ENCODE data around the gene CNN3. TPM values are rescaled to one million over a fixed set of nuclear protein-coding genes. Genes with fewer than 3 reads are reported as not detected.

Gene CNN3
- total RNA-seq, 1 experiment from 2014 or later, result 183 TPM

- ChIA-PET CTCF (no interaction called here), POLR2A (interaction anchor here (0.5 kb wide), 1 partner anchor 12 kb away, joined by 3 read pairs; no protein-coding TSS in a partner anchor)
- DNase-seq (ENCODE audit: low spot score) (no peak), ATAC-seq (no peak)
- H3K4me1 Mint-ChIP-seq, result no peaks in the 10 kb centered on the region
- H3K4me3 Mint-ChIP-seq, result no peak overlapping the region
- peaks cover 3% of the 10 kb centered on the region; the same call in 1 of the 2 replicates for H3K27me3 Mint-ChIP-seq (ENCODE audit: low read depth)
- no peak overlapping the region for H3K27ac Mint-ChIP-seq
- no peaks in the 10 kb centered on the region for H3K36me3 Mint-ChIP-seq
- TF ChIP-seq IRF2 (CRISPR knock-in tag; IDR thresholded peaks at IDR 0.05; ENCODE audit: borderline replicate concordance, low read depth) (no peak), ZNF416 (CRISPR knock-in tag; IDR thresholded peaks at IDR 0.05) (no peak), JAZF1 (CRISPR knock-in tag; IDR thresholded peaks at IDR 0.05) (no peak), ZNF671 (CRISPR knock-in tag; IDR thresholded peaks at IDR 0.05) (no peak), SOX15 (CRISPR knock-in tag; IDR thresholded peaks at IDR 0.05) (no peak), CBFB (CRISPR knock-in tag; IDR thresholded peaks at IDR 0.05; ENCODE audit: low read depth) (no peak), CDX4 (CRISPR knock-in tag; IDR thresholded peaks at IDR 0.05; ENCODE audit: borderline replicate concordance) (no peak), KAT7 (CRISPR knock-in tag; IDR thresholded peaks at IDR 0.05; ENCODE audit: borderline replicate concordance) (no peak), FOXJ3 (CRISPR knock-in tag; IDR thresholded peaks at IDR 0.05; ENCODE audit: borderline replicate concordance) (no peak), ZNF396 (CRISPR knock-in tag; IDR thresholded peaks at IDR 0.05; ENCODE audit: borderline replicate concordance) (no peak), ELF4 (CRISPR knock-in tag; IDR thresholded peaks at IDR 0.05; ENCODE audit: low read depth) (no peak), USF2 (CRISPR knock-in tag; IDR thresholded peaks at IDR 0.05) (no peak), ZNF317 (CRISPR knock-in tag; IDR thresholded peaks at IDR 0.05; ENCODE audit: borderline replicate concordance, low read depth) (no peak), OVOL2 (CRISPR knock-in tag; IDR thresholded peaks at IDR 0.05; ENCODE audit: borderline replicate concordance) (no peak), ESRRA (CRISPR knock-in tag; IDR thresholded peaks at IDR 0.05; ENCODE audit: borderline replicate concordance) (no peak), E2F1 (CRISPR knock-in tag; IDR thresholded peaks at IDR 0.05) (no peak)
- TF ChIP-seq, protein P1, sequence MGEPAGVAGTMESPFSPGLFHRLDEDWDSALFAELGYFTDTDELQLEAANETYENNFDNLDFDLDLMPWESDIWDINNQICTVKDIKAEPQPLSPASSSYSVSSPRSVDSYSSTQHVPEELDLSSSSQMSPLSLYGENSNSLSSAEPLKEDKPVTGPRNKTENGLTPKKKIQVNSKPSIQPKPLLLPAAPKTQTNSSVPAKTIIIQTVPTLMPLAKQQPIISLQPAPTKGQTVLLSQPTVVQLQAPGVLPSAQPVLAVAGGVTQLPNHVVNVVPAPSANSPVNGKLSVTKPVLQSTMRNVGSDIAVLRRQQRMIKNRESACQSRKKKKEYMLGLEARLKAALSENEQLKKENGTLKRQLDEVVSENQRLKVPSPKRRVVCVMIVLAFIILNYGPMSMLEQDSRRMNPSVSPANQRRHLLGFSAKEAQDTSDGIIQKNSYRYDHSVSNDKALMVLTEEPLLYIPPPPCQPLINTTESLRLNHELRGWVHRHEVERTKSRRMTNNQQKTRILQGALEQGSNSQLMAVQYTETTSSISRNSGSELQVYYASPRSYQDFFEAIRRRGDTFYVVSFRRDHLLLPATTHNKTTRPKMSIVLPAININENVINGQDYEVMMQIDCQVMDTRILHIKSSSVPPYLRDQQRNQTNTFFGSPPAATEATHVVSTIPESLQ (CRISPR knock-in tag; IDR thresholded peaks at IDR 0.05), result no peak
- TF ChIP-seq, protein P2, sequence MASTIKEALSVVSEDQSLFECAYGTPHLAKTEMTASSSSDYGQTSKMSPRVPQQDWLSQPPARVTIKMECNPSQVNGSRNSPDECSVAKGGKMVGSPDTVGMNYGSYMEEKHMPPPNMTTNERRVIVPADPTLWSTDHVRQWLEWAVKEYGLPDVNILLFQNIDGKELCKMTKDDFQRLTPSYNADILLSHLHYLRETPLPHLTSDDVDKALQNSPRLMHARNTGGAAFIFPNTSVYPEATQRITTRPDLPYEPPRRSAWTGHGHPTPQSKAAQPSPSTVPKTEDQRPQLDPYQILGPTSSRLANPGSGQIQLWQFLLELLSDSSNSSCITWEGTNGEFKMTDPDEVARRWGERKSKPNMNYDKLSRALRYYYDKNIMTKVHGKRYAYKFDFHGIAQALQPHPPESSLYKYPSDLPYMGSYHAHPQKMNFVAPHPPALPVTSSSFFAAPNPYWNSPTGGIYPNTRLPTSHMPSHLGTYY (CRISPR knock-in tag; IDR thresholded peaks at IDR 0.05), result no peak
- TF ChIP-seq, protein P3, sequence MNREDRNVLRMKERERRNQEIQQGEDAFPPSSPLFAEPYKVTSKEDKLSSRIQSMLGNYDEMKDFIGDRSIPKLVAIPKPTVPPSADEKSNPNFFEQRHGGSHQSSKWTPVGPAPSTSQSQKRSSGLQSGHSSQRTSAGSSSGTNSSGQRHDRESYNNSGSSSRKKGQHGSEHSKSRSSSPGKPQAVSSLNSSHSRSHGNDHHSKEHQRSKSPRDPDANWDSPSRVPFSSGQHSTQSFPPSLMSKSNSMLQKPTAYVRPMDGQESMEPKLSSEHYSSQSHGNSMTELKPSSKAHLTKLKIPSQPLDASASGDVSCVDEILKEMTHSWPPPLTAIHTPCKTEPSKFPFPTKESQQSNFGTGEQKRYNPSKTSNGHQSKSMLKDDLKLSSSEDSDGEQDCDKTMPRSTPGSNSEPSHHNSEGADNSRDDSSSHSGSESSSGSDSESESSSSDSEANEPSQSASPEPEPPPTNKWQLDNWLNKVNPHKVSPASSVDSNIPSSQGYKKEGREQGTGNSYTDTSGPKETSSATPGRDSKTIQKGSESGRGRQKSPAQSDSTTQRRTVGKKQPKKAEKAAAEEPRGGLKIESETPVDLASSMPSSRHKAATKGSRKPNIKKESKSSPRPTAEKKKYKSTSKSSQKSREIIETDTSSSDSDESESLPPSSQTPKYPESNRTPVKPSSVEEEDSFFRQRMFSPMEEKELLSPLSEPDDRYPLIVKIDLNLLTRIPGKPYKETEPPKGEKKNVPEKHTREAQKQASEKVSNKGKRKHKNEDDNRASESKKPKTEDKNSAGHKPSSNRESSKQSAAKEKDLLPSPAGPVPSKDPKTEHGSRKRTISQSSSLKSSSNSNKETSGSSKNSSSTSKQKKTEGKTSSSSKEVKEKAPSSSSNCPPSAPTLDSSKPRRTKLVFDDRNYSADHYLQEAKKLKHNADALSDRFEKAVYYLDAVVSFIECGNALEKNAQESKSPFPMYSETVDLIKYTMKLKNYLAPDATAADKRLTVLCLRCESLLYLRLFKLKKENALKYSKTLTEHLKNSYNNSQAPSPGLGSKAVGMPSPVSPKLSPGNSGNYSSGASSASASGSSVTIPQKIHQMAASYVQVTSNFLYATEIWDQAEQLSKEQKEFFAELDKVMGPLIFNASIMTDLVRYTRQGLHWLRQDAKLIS (CRISPR knock-in tag; IDR thresholded peaks at IDR 0.05; ENCODE audit: borderline replicate concordance), result no peak
- TF ChIP-seq, protein P4, sequence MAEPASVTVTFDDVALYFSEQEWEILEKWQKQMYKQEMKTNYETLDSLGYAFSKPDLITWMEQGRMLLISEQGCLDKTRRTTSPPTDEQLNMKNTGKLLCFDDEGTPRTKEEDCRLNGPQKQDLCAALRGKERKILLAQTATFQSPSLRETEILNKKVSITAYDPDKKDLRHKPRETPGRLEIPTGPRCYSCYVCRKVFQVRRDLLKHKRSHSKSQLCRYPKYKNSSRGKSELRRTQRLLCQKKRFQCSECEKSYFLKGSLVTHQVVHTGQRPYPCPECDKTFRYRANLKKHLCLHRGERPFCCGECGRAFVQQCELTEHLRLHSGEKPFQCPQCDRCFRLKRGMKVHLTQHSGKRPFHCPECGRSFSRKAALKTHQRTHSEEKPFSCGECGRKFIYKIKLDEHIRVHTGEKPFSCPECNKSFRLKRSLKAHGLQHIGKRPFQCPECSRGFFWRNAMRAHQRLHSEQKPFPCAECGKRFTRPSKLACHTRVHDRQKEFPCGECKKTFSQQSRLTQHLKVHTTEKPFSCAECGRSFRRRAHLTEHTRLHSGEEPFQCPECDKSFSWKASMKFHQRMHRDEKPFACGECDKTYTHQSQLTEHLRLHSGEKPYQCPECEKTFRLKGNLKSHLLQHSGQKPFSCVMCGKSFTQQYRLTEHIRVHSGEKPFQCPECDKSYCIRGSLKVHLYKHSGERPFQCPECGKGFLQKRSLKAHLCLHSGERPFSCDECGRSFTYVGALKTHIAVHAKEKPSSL (CRISPR knock-in tag; conservative IDR thresholded peaks at IDR 0.05), result no peak
- H3K9me3 Mint-ChIP-seq, result peaks cover 3% of the 10 kb centered on the region; the same call in 1 of the 2 replicates
These were observed 50.5 kb downstream of the CNN3 start for GRCh38 chr1:94876362-94876761.
